B cell (primary cell): ENCODE data around the gene DGKB. TPM values are rescaled to one million over a fixed set of nuclear protein-coding genes. Genes with fewer than 3 reads are reported as not detected.

Source experiments
- ATAC-seq: fragments of 200-7000 bp; cut with Tn5 transposase; one replicate; pipeline ENCODE4 v1.10.0; 2021; ENCODE audit warnings: low read depth, mild to moderate bottlenecking, moderate number of reproducible peaks, moderate library complexity
- CTCF ChIA-PET: fragments of 350-600 bp; sonication (Branson Sonifier 250); formaldehyde crosslinking; loops from one replicate; lab custom pipeline; 2021; ENCODE audit warnings: antibody characterized with exemption, inconsistent platforms; lab: Charles Lee
- POLR2A ChIA-PET: fragments of 350-600 bp; sonication (Branson Sonifier 250); formaldehyde crosslinking; loops from one replicate; lab custom pipeline; 2021; ENCODE audit warnings: antibody characterized with exemption; lab: Charles Lee
- DNase-seq: peaks from one replicate; pipeline ENCODE4 v3.0.0; 2013
- H2AFZ ChIP-seq: 2 replicates; pipeline ENCODE4 v1.6.1; 2012; ENCODE audit warnings: mild to moderate bottlenecking, low read depth, low read length; ENCODE audit not compliant: insufficient read depth, poor library complexity, severe bottlenecking
- H3K27ac ChIP-seq, 2 donors: 1 replicate in 1 of 2; 2 replicates in 1 of 2; pipeline ENCODE4 v1.5.1; 2012 to 2013; ENCODE audit warnings: low read length in 2 of 2, mild to moderate bottlenecking in 2 of 2, moderate library complexity in 1 of 2
- H3K27me3 ChIP-seq, 4 experiments: fragments of 200-600 bp in 1 of 4; sonication (generic) in 1 of 4; replicated peaks in 1 of 4; 1 replicate in 2 of 4; 2 replicates in 2 of 4; pipeline versions ENCODE4 v1.6.1 to v1.7.0; 2013 to 2016; ENCODE audit warnings: low read length in 3 of 4, mild to moderate bottlenecking in 2 of 4, mixed read lengths in 1 of 4, moderate library complexity in 1 of 4; ENCODE audit not compliant: insufficient read depth in 4 of 4, control insufficient read depth in 3 of 4; ENCODE audit errors: control extremely low read depth in 1 of 4
- H3K36me3 ChIP-seq, 2 experiments: replicated peaks in 1 of 2; 1 replicate in 1 of 2; 2 replicates in 1 of 2; pipeline versions ENCODE4 v1.6.1 to v1.7.1; 2013; ENCODE audit warnings: low read length in 1 of 2; ENCODE audit not compliant: insufficient read depth in 2 of 2, control insufficient read depth in 1 of 2; ENCODE audit errors: control extremely low read depth in 1 of 2, extremely low read depth in 1 of 2
- H3K4me1 ChIP-seq, 2 donors: fragments of 200-600 bp in 1 of 2; sonication (generic) in 1 of 2; 1 replicate in 1 of 2; 2 replicates in 1 of 2; pipeline versions ENCODE4 v1.5.1 to v1.6.1; 2013 to 2017; ENCODE audit warnings: low read length in 2 of 2; ENCODE audit not compliant: control insufficient read depth in 2 of 2, insufficient read depth in 2 of 2
- H3K4me2 ChIP-seq: replicated peaks from 2 replicates; pipeline ENCODE3; 2012; ENCODE audit warnings: mild to moderate bottlenecking, low read depth, low read length; ENCODE audit not compliant: poor library complexity, severe bottlenecking
- H3K4me3 ChIP-seq, 5 experiments: fragments of 200-600 bp in 1 of 5; sonication (generic) in 1 of 5; 1 replicate in 3 of 5; 2 replicates in 2 of 5; pipeline versions ENCODE4 v1.5.1 to v1.7.0; 2011 to 2016; ENCODE audit warnings: low read length in 4 of 5, mild to moderate bottlenecking in 4 of 5, low read depth in 2 of 5, control low read depth in 1 of 5, moderate library complexity in 1 of 5; ENCODE audit not compliant: insufficient read depth in 1 of 5; ENCODE audit errors: control extremely low read depth in 1 of 5, extremely low read depth in 1 of 5
- H3K79me2 ChIP-seq: fragments of 200-600 bp; sonication (generic); one replicate; pipeline ENCODE4 v1.6.0; 2016; ENCODE audit warnings: low read length; ENCODE audit not compliant: control insufficient read depth, insufficient read depth
- H3K9ac ChIP-seq: fragments of 200-600 bp; sonication (generic); 2 replicates; pipeline ENCODE4 v1.6.1; 2017; ENCODE audit warnings: mild to moderate bottlenecking, low read length, moderate library complexity
- H3K9me3 ChIP-seq, 3 donors: one replicate each; pipeline versions ENCODE4 v1.6.1 to v1.7.1; 2013; ENCODE audit warnings: low read length in 2 of 3; ENCODE audit not compliant: control insufficient read depth in 2 of 3, insufficient read depth in 1 of 3; ENCODE audit errors: control extremely low read depth in 1 of 3
- H4K20me1 ChIP-seq: 2 replicates; pipeline ENCODE4 v1.6.0; 2012; ENCODE audit warnings: mild to moderate bottlenecking, low read length; ENCODE audit not compliant: insufficient read depth, control insufficient read depth, poor library complexity, severe bottlenecking
- H3K27ac Mint-ChIP-seq: one replicate; pipeline ENCODE4 v1.8.0; 2021; ENCODE audit warnings: mixed read lengths
- H3K27me3 Mint-ChIP-seq: one replicate; pipeline ENCODE4 v1.8.0; 2021; ENCODE audit warnings: mixed read lengths
- H3K4me1 Mint-ChIP-seq: one replicate; pipeline ENCODE4 v1.8.0; 2021; ENCODE audit warnings: mixed read lengths
- H3K4me3 Mint-ChIP-seq: one replicate; pipeline ENCODE4 v1.8.0; 2021; ENCODE audit warnings: mixed read lengths
- H3K9me3 Mint-ChIP-seq: one replicate; pipeline ENCODE4 v1.8.0; 2022; ENCODE audit warnings: mixed read lengths; ENCODE audit not compliant: insufficient read depth
- CTCF ChIP-seq: fragments of 200-600 bp; IDR thresholded peaks from one replicate; pipeline ENCODE4 v1.8.0; 2022; ENCODE audit warnings: antibody characterized with exemption, mild to moderate bottlenecking
- EZH2 ChIP-seq: IDR thresholded peaks from 2 replicates; pipeline ENCODE4 v1.6.1; 2012; ENCODE audit warnings: borderline replicate concordance, low read depth, mild to moderate bottlenecking, moderate library complexity, low read length; ENCODE audit not compliant: insufficient read depth, poor library complexity, severe bottlenecking
- WGBS: methylation state at CpG from one replicate; pipeline ENCODE4 v1.1.5; 2013; ENCODE audit warnings: missing lambda C conversion rate; ENCODE audit not compliant: insufficient coverage; 5-methylcytosine and 5-hydroxymethylcytosine counted together
- intact Hi-C: fragments of 100-400 bp; cut with micrococcal nuclease; formaldehyde crosslinking; loops from one replicate; pipeline ENCODE4 v1.10.0; 2022
- polyA plus RNA-seq: library from polyadenylated mRNA; depleted of rRNA; stranded (reverse); fragments of >200 nt; gene quantifications from 2 replicates; pipeline ENCODE4 v1.2.3, GENCODE V29; 2012
- total RNA-seq, 2 donors: library from RNA; stranded (reverse); fragments of 120-200 nt in 1 of 2; gene quantifications; 1 replicate in 1 of 2; 2 replicates in 1 of 2; pipeline versions ENCODE4 v1.2.3 to v1.2.4, GENCODE V29; 2013 to 2022

The DGKB gene
- total and polyA plus RNA-seq, 2 donors (not counting 1 experiment from before 2014, with no cell fraction given) = not detected

GRCh38 chr7:14688208-14688607 is 214.3 kb downstream of the DGKB start:
- no CpG with 5 or more reads among the region's 3 CpGs for WGBS
- CTCF ChIA-PET = no interaction called here
- H3K27ac Mint-ChIP-seq = no peak overlapping the region
- no peak overlapping the region for H3K4me3 Mint-ChIP-seq
- DNase-seq (no peak), ATAC-seq (no peak)
- no peak overlapping the region for H2AFZ ChIP-seq
- no peak overlapping the region for H3K4me2 ChIP-seq
- peaks cover 2% of the 10 kb centered on the region for H3K4me1 Mint-ChIP-seq
- H3K9me3 Mint-ChIP-seq = no peaks in the 10 kb centered on the region
- H3K4me3 ChIP-seq = no peak overlapping the region
- H3K9me3 ChIP-seq = no peaks in the 10 kb centered on the region
- TF ChIP-seq CTCF (no peak), EZH2 (no peak)
- no peaks in the 10 kb centered on the region for H3K27me3 ChIP-seq
- POLR2A ChIA-PET = no interaction called here
- no peaks in the 10 kb centered on the region for H3K27me3 Mint-ChIP-seq
- H3K9ac ChIP-seq = no peak overlapping the region
- H3K79me2 ChIP-seq = no peaks in the 10 kb centered on the region
- H4K20me1 ChIP-seq = no peaks in the 10 kb centered on the region
- no peaks in the 10 kb centered on the region for H3K36me3 ChIP-seq
- intact Hi-C loops = no loop called here
- no peaks in the 10 kb centered on the region for H3K4me1 ChIP-seq
- H3K27ac ChIP-seq = no peak overlapping the region

- Histone ChIP-seq H3K36me3 (no peaks in the 10 kb centered on the region), H3K4me2 (no peak overlapping the region), H3K4me1 (no peaks in the 10 kb centered on the region), H4K20me1 (no peaks in the 10 kb centered on the region), H3K9me3 (no peaks in the 10 kb centered on the region), H2AFZ (no peak overlapping the region), H3K9ac (no peak overlapping the region), H3K27me3 (no peaks in the 10 kb centered on the region), H3K79me2 (no peaks in the 10 kb centered on the region), H3K4me3 (no peak overlapping the region), H3K27ac (no peak overlapping the region)
- Mint-ChIP-seq H3K4me3 (no peak overlapping the region), H3K27ac (no peak overlapping the region), H3K4me1 (peaks cover 2% of the 10 kb centered on the region), H3K9me3 (no peaks in the 10 kb centered on the region), H3K27me3 (no peaks in the 10 kb centered on the region)
- ATAC-seq = no peak
- ChIA-PET POLR2A (no interaction called here), CTCF (interaction anchor here (0.6 to 0.8 kb wide), 2 partner anchors 12 to 1406 kb away, joined by 4 to 5 read pairs; no protein-coding TSS in a partner anchor)
- no peak for TF ChIP-seq CTCF
- no peak for TF ChIP-seq EZH2
- WGBS = no CpG with 5 or more reads among the region's 3 CpGs
- no peak for DNase-seq
- intact Hi-C loops = no loop called here
Measured at GRCh38 chr7:14687777-14688176, 214.8 kb downstream of the DGKB start.
